ACC112 (cell line): Measurements from ENCODE around the gene NCOA1.

Experiments used
- H2AFZ ChIP-seq: fragments of 200-600 bp; sonication (generic); one replicate; pipeline ENCODE4 v1.6.0; 2017; ENCODE audit warnings: antibody characterized with exemption, low read length; ENCODE audit not compliant: unreplicated experiment
- H3K27ac ChIP-seq: fragments of 200-600 bp; sonication (generic); 2 replicates; pipeline ENCODE4 v1.5.1; 2014; ENCODE audit warnings: low read depth, mild to moderate bottlenecking, antibody characterized with exemption, low read length, moderate library complexity
- H3K27me3 ChIP-seq: fragments of 200-600 bp; sonication (generic); 2 replicates; pipeline ENCODE4 v1.6.1; 2014; ENCODE audit warnings: mild to moderate bottlenecking, antibody characterized with exemption, low read length, moderate library complexity, mixed read lengths; ENCODE audit not compliant: insufficient read depth
- H3K36me3 ChIP-seq: fragments of 200-600 bp; sonication (generic); 2 replicates; pipeline ENCODE4 v1.6.1; 2016; ENCODE audit warnings: mild to moderate bottlenecking, antibody characterized with exemption, low read length, moderate library complexity, mixed read lengths; ENCODE audit not compliant: insufficient read depth
- H3K4me1 ChIP-seq: fragments of 200-600 bp; sonication (generic); one replicate; pipeline ENCODE4 v1.6.1; 2016; ENCODE audit warnings: low read length, mixed read lengths; ENCODE audit not compliant: insufficient read depth, unreplicated experiment, control insufficient read depth
- H3K4me3 ChIP-seq: fragments of 200-600 bp; sonication (generic); 2 replicates; pipeline ENCODE4 v1.5.1; 2014; ENCODE audit warnings: mild to moderate bottlenecking, low read depth, low read length
- H3K79me2 ChIP-seq: fragments of 200-600 bp; sonication (generic); one replicate; pipeline ENCODE4 v1.6.0; 2016; ENCODE audit warnings: low read length; ENCODE audit not compliant: control insufficient read depth, unreplicated experiment, insufficient read depth

The NCOA1 gene

GRCh38 chr2:24490690-24491541, at the start of gene NCOA1:
Gene NCOA1, plus strand, starts transcription at chr2:24491254. Its CDS starts 167,424 bp downstream, at chr2:24658678.
- H3K79me2 ChIP-seq = peaks cover 21% of the 10 kb centered on the region
- peaks cover 18% of the 10 kb centered on the region for H3K4me1 ChIP-seq
- H3K27ac ChIP-seq = peak within 1 kb of the TSS; percentile 40
- peak within 1 kb of the TSS; percentile 88 for H3K4me3 ChIP-seq
- H3K27me3 ChIP-seq = no peaks in the 10 kb centered on the region
- no peaks in the 10 kb centered on the region for H3K36me3 ChIP-seq
- H2AFZ ChIP-seq = peak within 1 kb of the TSS; percentile 88

- no peaks in the 10 kb centered on the region for H3K36me3 ChIP-seq
- peaks cover 18% of the 10 kb centered on the region for H3K4me1 ChIP-seq
- H3K27ac ChIP-seq = no peak overlapping the region
- H2AFZ ChIP-seq = no peak overlapping the region
- no peak overlapping the region for H3K4me3 ChIP-seq
- no peaks in the 10 kb centered on the region for H3K79me2 ChIP-seq
- H3K27me3 ChIP-seq = no peaks in the 10 kb centered on the region
These were observed 42.3 kb upstream of the NCOA1 start for GRCh38 chr2:24448797-24449196.

- H3K79me2 ChIP-seq = no peaks in the 10 kb centered on the region
- no peak overlapping the region for H2AFZ ChIP-seq
- H3K4me3 ChIP-seq = no peak overlapping the region
- no peaks in the 10 kb centered on the region for H3K36me3 ChIP-seq
- H3K27ac ChIP-seq = no peak overlapping the region
- H3K4me1 ChIP-seq = peaks cover 19% of the 10 kb centered on the region
- no peaks in the 10 kb centered on the region for H3K27me3 ChIP-seq
These were observed 41.7 kb upstream of the NCOA1 start for GRCh38 chr2:24449344-24449743.

GRCh38 chr2:24451805-24452501, 39.1 kb upstream of the NCOA1 start:
- Histone ChIP-seq H3K27me3 (no peaks in the 10 kb centered on the region), H3K27ac (no peak overlapping the region), H3K4me3 (peak overlapping the region; percentile 68), H3K36me3 (no peaks in the 10 kb centered on the region), H3K79me2 (no peaks in the 10 kb centered on the region), H3K4me1 (peaks cover 29% of the 10 kb centered on the region), H2AFZ (peak overlapping the region; percentile 55)

- Histone ChIP-seq H3K79me2 (no peaks in the 10 kb centered on the region), H2AFZ (peak overlapping the region; percentile 55), H3K27me3 (no peaks in the 10 kb centered on the region), H3K4me3 (peak overlapping the region; percentile 68), H3K36me3 (no peaks in the 10 kb centered on the region), H3K4me1 (peaks cover 31% of the 10 kb centered on the region), H3K27ac (no peak overlapping the region)
These were observed 38.6 kb upstream of the NCOA1 start for GRCh38 chr2:24452502-24452885.

GRCh38 chr2:24453379-24454073, 37.5 kb upstream of the NCOA1 start:
- H3K79me2 ChIP-seq = no peaks in the 10 kb centered on the region
- no peaks in the 10 kb centered on the region for H3K27me3 ChIP-seq
- H2AFZ ChIP-seq = peak overlapping the region; percentile 64
- peak overlapping the region; percentile 74 for H3K4me3 ChIP-seq
- H3K4me1 ChIP-seq = peaks cover 31% of the 10 kb centered on the region
- H3K27ac ChIP-seq = no peak overlapping the region
- no peaks in the 10 kb centered on the region for H3K36me3 ChIP-seq

- Histone ChIP-seq H3K4me3 (peak overlapping the region; percentile 74), H3K27me3 (no peaks in the 10 kb centered on the region), H3K79me2 (no peaks in the 10 kb centered on the region), H3K27ac (no peak overlapping the region), H3K4me1 (peaks cover 31% of the 10 kb centered on the region), H3K36me3 (no peaks in the 10 kb centered on the region), H2AFZ (peak overlapping the region; percentile 64)
These were observed 36.8 kb upstream of the NCOA1 start for GRCh38 chr2:24454294-24454693.

- Histone ChIP-seq H3K4me1 (peaks cover 28% of the 10 kb centered on the region), H2AFZ (peak overlapping the region; percentile 78), H3K27ac (no peak overlapping the region), H3K4me3 (peak overlapping the region; percentile 49; the same call in 1 of the 2 replicates), H3K79me2 (no peaks in the 10 kb centered on the region), H3K36me3 (no peaks in the 10 kb centered on the region), H3K27me3 (0 out of 2 replicates have a peak, but pooled peaks cover 2% of the 10 kb centered on the region)
These were observed 34.2 kb upstream of the NCOA1 start for GRCh38 chr2:24456599-24457556.

GRCh38 chr2:24457696-24458386, 33.2 kb upstream of the NCOA1 start:
- Histone ChIP-seq H3K4me1 (peaks cover 20% of the 10 kb centered on the region), H3K36me3 (no peaks in the 10 kb centered on the region), H3K4me3 (no peak overlapping the region), H3K79me2 (no peaks in the 10 kb centered on the region), H2AFZ (no peak overlapping the region), H3K27me3 (0 out of 2 replicates have a peak, but pooled peaks cover 5% of the 10 kb centered on the region), H3K27ac (no peak overlapping the region)
